ENCODE measurements around the gene LRRC53. TPM values are rescaled to one million over a fixed set of nuclear protein-coding genes. Genes with fewer than 3 reads are reported as not detected.

LRRC53 gene
- total and polyA plus RNA-seq, 9 of the 15 experiments (the other 6 are each of a cell fraction or from before 2014, with no cell fraction given): not detected

GRCh38 chr1:74465193-74465681 lies 47.2 kb downstream of the LRRC53 start:
- no peak overlapping the region for H3K4me2 ChIP-seq (ENCODE audit: insufficient read depth, low read length)
- H3K9me3 ChIP-seq (replicated peaks; ENCODE audit: control insufficient read depth, insufficient read depth, low read depth, low read length): no peaks in the 10 kb centered on the region
- H3K27me3 ChIP-seq (ENCODE audit: control insufficient read depth in 2 of 2, insufficient read depth in 2 of 2, low read length in 2 of 2): no peaks in the 10 kb centered on the region
- H2AFZ ChIP-seq (ENCODE audit: low read depth, low read length): no peak overlapping the region
- TF ChIP-seq TOE1 (IDR thresholded peaks at IDR 0.05; ENCODE audit: borderline replicate concordance) (no peak), TOE1 (CRISPR knock-in tag; IDR thresholded peaks at IDR 0.05; ENCODE audit: borderline replicate concordance, low read depth) (no peak), ZNF431 (CRISPR knock-in tag; IDR thresholded peaks at IDR 0.05) (no peak), TEAD4 (IDR thresholded peaks at IDR 0.05; ENCODE audit: low read length) (no peak), TEAD4 (CRISPR knock-in tag; IDR thresholded peaks at IDR 0.05; ENCODE audit: borderline replicate concordance) (no peak)
- no peaks in the 10 kb centered on the region for H3K36me3 ChIP-seq (ENCODE audit: control insufficient read depth, insufficient read depth, low read length)
- no peak overlapping the region for H3K4me3 ChIP-seq
- no peak overlapping the region for H3K27ac ChIP-seq (ENCODE audit: extremely low read depth, low read depth, low read length)
- CTCF ChIA-PET (ENCODE audit: low intra/inter-chr PET ratio): no interaction called here
- no TSS peak for BruUV-seq (replicated peaks)
- H3K4me1 ChIP-seq (replicated peaks in 1 of 2; ENCODE audit: control insufficient read depth in 2 of 2, insufficient read depth in 2 of 2, low read length in 2 of 2): no peaks in the 10 kb centered on the region
- ATAC-seq: no peak
- FAIRE-seq: no peak
- H3K9ac ChIP-seq (ENCODE audit: insufficient read depth in 1 of 2, low read depth in 2 of 2, low read length in 2 of 2): no peak overlapping the region
- intact Hi-C loops (cut with micrococcal nuclease): loop anchor here (10.0 kb wide), 1 partner anchor 620 kb away; no protein-coding TSS in a partner anchor
- no peaks in the 10 kb centered on the region for H4K20me1 ChIP-seq (replicated peaks; ENCODE audit: control insufficient read depth, insufficient read depth, low read length)
- no peak for DNase-seq (ENCODE audit: extremely low read depth in 1 of 4, low spot score in 3 of 4)
- no peaks in the 10 kb centered on the region for H3K9me1 ChIP-seq (ENCODE audit: control insufficient read depth, insufficient read depth, low read length)
- in situ Hi-C loops (cut with MboI): no loop called here
- H3K79me2 ChIP-seq (ENCODE audit: control insufficient read depth, insufficient read depth, low read length): no peaks in the 10 kb centered on the region
- POLR2A ChIA-PET: no interaction called here
- under 1% methylated on average over 18 of the region's 24 CpGs for WGBS (ENCODE audit: insufficient coverage, low coverage, missing lambda C conversion rate)

GRCh38 chr1:74464037-74464436 lies 48.4 kb downstream of the LRRC53 start:
- Histone ChIP-seq H4K20me1 (replicated peaks; ENCODE audit: control insufficient read depth, insufficient read depth, low read length) (no peaks in the 10 kb centered on the region), H3K27ac (ENCODE audit: extremely low read depth, low read depth, low read length) (no peak overlapping the region), H3K4me1 (replicated peaks in 1 of 2; ENCODE audit: control insufficient read depth in 2 of 2, insufficient read depth in 2 of 2, low read length in 2 of 2) (no peaks in the 10 kb centered on the region), H3K9ac (ENCODE audit: insufficient read depth in 1 of 2, low read depth in 2 of 2, low read length in 2 of 2) (no peak overlapping the region), H3K79me2 (ENCODE audit: control insufficient read depth, insufficient read depth, low read length) (no peaks in the 10 kb centered on the region), H3K4me3 (no peak overlapping the region), H3K4me2 (ENCODE audit: insufficient read depth, low read length) (no peak overlapping the region), H3K27me3 (ENCODE audit: control insufficient read depth in 2 of 2, insufficient read depth in 2 of 2, low read length in 2 of 2) (no peaks in the 10 kb centered on the region), H3K9me1 (ENCODE audit: control insufficient read depth, insufficient read depth, low read length) (no peaks in the 10 kb centered on the region), H2AFZ (ENCODE audit: low read depth, low read length) (no peak overlapping the region), H3K36me3 (ENCODE audit: control insufficient read depth, insufficient read depth, low read length) (no peaks in the 10 kb centered on the region), H3K9me3 (replicated peaks; ENCODE audit: control insufficient read depth, insufficient read depth, low read depth, low read length) (no peaks in the 10 kb centered on the region)
- 2% methylated on average over 6 of the region's 6 CpGs for WGBS (ENCODE audit: insufficient coverage, low coverage, missing lambda C conversion rate)
- POLR2A ChIA-PET: no interaction called here
- DNase-seq (ENCODE audit: extremely low read depth in 1 of 4, low spot score in 3 of 4): no peak
- CTCF ChIA-PET (ENCODE audit: low intra/inter-chr PET ratio): no interaction called here
- ATAC-seq: no peak
- intact Hi-C loops (cut with micrococcal nuclease) (loop anchor here (10.0 kb wide), 1 partner anchor 619 kb away; no protein-coding TSS in a partner anchor), in situ Hi-C loops (cut with MboI) (no loop called here)
- TF ChIP-seq RBM15 (IDR thresholded peaks at IDR 0.05; ENCODE audit: insufficient read depth, low read length) (no peak), RBFOX2 (IDR thresholded peaks at IDR 0.05; ENCODE audit: low read depth, low read length) (no peak), NR2F6 (CRISPR knock-in tag; IDR thresholded peaks at IDR 0.05) (no peak), POLR2AphosphoS2 (IDR thresholded peaks at IDR 0.05; ENCODE audit: low read length) (no peak), CBX2 (IDR thresholded peaks at IDR 0.05; ENCODE audit: insufficient read depth, low read length, poor library complexity, severe bottlenecking) (no peak), KDM2B (CRISPR knock-in tag; IDR thresholded peaks at IDR 0.05) (no peak), FOSL1 (tag; conservative IDR thresholded peaks at IDR 0.05) (no peak), FOXA3 (CRISPR knock-in tag; conservative IDR thresholded peaks at IDR 0.05 in 1 of 2, IDR thresholded peaks at IDR 0.05 in 1 of 2) (no peak), NELFE (IDR thresholded peaks at IDR 0.05; ENCODE audit: insufficient read depth, insufficient read length) (no peak), ZNF395 (CRISPR knock-in tag; IDR thresholded peaks at IDR 0.05) (no peak)
- FAIRE-seq: no peak
- no TSS peak for BruUV-seq (replicated peaks)
